T-helper 1 cell (primary cell): ENCODE measurements around the gene SDK1.
"Not testable (repeated sequence)": the region's sequence is repeated elsewhere in the genome, so short reads cannot be mapped to it uniquely, and the experiment has no call there.

Source experiments
- DNase-seq, 5 donors: peaks; one replicate each; pipeline ENCODE4 v3.0.0-alpha.2; 2012 to 2020

The SDK1 gene

DNA sequence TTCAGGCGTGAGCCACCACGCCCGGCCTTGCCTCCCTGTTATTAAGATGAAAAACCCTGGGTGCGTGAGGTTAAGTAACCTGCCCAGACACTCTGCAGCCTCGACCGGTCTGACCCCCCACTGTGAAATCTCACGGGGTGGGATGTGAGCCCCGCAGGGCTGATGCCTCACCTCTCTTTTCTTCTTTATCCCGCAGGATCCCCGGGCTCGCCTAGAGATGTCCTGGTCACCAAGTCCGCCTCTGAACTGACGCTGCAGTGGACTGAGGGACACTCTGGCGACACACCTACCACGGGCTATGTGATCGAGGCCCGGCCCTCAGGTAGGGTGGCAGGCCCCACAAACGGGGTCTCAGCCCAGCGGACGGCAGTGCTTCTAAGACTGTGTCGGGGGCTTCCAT is 920.0 kb downstream of the SDK1 start:
- DNase-seq: no peak

DNA sequence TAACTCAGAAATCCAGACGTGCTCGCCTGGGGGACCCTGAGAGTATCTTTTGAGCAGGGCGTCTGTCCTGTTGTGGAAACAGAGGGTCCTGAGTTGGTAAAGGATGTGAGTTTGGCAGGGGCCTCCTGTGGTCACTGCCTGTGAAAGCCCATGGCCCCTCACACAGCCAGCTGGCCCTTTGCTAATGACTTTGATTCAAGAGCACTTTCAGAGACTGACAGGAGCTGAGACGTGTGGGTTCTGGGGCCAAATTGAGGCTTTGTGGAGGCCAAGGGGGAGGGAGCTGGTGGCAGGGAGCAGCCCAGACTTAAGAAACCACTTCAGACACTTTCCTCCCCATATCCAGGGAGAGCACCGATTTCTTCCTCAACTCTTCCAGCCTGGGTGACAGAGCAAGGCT is 921.6 kb downstream of the SDK1 start:
- no peak for DNase-seq

DNA sequence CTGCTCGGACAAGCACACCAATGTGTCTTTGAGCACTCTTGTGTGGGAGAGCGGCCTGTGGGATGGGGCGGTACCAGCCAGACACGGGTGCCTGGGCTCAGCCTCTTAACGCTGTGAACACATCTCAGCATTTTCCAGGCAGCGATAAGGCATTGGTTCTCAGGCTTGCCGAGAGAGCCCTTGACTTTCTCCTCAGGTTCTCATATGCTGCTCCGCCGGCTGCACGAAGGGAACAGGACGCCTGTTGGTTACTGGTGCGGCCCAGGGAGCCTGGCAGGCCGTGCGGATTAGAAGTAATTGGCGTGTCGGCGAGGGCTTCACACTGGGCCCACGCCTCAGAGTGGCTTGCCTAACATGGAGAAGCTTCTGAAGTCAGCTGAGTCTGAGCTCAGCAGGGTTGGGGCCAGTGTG is 924.3 kb downstream of the SDK1 start:
- no peak for DNase-seq

DNA sequence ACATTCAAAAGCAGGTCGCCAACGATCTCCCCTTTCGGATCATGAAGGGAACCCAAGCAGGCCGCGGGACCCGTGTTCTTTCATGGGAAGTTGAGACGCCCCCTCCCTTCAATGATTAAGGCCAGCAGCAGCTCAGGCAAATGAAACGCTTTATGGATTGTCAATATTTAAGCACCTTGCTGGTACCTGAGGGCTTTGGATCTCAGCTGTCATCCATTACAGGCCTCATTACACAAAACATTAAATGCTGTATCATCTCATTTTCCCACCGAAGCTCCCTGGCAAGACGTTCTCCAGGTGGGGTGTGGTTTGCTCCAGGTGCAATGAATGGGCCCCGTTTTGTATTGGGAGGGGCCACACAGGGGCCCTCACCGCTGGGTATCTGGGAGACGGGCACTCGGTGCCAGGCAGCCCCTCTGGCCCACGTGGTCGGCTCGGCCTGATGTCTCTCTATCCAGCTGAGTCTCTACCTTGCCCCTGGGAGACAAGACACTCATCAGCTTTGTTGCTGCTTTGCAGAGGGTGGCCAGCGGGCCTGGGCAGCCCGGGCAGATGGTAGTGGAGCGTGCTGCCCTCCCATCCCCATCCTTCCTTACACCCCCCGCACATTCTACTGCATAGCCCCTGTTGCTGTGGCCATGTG is 925.0 kb downstream of the SDK1 start:
- DNase-seq: no peak

DNA sequence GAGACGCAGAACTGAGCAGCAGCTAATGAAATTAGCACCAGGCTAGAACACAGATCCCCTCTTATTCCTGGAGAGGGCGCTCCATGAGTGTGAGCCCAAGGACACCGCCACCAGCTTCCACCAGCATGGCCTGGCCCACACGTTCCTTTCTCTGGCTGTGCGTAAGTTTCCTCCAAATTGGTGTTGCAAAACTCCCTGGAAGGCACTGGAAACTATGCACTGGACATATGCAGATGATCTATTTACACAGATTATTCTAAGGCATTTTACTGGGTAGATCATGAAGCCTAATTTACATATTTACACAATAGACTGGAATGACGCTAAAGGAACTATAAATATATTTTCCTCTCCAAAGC is 925.5 kb downstream of the SDK1 start:
- no peak for DNase-seq

DNA sequence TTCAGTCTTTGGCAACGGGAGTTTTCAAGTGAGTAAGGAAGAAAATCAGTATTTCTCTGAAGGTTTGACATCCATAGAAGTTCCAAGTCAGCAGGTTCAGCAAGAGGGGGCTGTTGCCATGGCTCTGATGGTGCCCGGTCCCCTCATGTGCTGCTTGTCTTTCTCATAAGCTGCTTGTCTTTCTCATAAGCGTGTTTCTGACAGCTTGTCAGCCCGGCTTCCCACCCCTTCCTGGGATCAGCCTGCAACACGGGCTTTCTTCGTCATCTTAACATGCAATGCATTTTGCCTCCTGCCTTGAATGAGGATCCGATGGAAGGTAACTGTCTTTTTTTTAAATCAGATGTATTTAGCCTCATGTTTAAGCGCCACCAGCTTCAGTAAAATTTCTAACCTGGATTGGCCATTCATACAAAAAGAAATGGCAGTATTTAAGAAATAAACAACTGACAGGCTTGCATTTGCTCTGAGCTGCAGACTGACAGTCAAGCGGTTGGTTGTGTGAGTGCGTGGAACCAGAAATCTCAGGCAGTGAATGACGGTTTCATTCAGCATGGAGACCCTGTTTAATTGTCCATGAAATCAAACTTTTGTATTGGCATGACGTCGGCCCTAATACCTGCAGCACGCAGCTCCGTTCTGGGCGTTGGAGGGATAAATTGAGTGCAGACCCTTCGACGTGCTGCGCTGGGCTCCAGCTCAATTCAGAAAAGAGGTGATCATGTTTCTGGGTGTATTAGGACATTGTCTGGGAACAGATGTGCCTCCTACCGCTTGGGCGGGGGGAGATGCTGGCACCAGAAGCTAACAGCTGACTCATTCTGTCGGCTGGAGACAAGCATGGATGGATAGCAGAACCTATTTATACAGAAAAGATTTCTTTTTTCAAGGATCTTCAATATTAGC is 926.3 kb downstream of the SDK1 start:
- no peak for DNase-seq

DNA sequence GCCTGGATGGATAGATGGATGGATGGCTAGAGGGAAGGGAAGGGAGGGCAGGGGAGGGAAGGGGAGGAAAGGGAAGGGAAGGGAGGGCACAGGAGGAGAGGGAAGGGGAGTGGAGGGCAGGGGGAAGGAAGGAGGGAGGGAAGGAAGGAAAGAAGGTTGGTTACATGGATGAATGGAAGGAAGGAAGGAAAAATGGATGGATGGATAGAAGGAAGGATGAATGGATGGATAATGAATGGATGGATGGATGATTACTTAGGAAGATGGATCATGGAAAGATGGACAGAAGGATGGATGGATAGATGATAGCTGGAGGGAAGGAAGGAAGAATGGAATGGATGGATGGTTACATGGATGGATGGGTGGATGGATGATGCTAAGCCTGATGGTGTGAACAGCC is 929.3 kb downstream of the SDK1 start:
- DNase-seq: no peak

DNA sequence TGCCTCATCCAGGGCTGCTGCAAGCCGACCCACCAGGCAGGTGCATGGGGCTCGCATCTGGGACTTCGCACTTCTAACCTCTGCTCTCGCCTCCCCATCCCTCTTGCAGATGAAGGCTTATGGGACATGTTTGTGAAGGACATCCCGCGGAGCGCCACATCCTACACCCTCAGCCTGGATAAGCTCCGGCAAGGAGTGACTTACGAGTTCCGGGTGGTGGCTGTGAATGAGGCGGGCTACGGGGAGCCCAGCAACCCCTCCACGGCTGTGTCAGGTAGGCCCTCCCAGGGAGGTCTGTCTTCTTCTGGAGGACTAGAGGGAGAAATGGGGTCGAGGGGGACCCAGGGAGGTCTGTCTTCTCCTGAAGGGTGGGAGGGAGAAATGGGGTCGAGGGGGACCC is 932.1 kb downstream of the SDK1 start:
- DNase-seq: no peak

DNA sequence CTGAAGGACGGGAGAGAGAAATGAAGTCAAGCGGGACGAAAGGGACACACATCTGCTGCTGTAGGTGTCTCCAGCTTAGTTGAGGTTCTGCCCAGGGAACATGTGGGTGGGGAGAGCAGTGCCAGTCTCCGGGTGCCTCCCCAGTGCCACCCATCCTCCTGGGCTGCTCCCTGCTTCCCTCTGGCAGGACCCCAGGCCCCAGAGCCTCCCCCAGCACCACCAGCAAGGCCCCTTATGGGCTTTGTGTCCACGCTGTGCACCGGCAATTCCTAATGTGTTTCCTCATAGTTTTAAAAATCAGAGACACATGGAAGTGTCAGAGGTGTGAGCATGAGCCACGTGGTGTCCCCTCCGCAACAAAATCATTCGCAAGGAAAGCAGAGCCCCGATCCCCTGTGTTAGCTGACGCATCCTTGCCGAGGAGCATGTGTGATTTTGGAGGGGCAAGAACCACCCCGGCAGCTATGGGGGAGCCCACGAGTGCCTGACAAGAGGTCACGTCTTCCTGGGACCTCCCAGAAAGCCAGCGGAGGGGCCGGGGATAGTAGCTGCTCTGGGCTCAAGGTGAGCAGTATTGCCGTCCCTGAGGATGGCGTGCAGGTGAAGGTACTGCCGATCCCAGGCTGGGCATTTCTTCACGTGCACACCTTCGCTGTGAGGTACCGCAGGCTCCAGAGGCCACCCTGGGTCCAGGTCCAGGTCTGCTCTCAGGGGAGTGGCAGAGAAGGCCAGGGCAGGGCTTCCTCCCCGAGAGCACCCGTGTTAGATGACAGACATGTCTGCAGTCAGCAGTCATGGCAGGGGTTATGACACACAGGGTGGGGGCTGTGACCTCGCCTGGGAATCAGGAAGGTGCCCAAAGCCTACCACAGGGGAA is 932.8 kb downstream of the SDK1 start:
- DNase-seq: no peak

DNA sequence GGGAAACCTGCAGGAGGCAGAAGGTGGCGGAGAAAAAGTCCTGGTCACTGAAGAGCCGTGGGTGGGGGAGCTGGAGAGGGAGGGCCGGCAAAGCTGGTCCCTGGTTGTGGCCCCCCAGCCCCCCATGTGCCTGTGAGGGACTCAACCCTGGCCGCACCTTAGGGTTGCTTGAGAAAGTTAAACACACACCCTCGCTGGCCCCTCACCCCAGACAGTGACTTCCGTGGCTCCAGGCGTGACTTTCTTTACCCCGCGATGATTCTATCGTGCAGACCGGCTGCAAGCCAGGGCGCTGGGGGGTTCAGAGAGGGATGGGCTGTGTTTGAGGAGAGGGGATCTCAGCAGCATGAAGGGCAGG is 933.4 kb downstream of the SDK1 start:
- no peak for DNase-seq

DNA sequence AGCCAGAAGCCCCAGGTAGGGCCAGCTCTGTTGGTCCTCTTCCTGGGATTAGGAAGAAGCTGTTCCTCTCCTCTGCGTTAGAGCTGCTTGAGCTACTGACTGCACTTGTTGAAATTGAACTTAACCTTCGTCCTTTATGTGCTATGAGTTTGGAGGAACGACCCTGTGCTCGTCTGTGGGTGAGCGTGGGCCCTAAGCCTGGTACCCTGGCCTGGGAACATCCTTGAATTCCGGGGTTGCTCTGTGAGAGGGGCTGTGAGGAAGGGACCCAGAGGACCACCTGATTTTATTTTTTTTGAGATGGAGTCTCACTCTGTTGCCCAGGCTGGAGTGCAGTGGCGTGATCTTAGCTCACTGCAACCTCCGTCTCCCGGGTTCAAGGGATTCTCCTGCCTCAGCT is 933.8 kb downstream of the SDK1 start:
- no peak for DNase-seq

DNA sequence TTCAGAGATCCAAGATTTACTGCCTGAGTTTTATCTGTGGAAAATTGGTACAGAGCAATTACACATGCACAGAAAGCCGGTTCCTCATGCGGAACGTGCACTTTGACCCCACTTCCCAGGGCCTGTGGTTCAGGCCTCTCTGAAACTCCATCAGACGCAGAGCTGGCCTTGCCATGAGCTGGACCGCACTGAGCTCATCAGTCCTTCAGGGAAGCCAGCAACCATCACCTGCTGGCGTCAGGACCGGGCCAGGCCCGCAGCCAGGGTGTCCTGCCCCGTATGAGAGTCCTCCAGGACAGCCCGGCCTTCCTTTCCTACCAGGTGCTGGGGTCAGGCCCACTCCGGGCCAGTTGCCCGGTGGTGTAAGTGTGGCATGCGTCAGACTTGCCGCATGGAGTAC is 934.5 kb downstream of the SDK1 start:
- DNase-seq: no peak

DNA sequence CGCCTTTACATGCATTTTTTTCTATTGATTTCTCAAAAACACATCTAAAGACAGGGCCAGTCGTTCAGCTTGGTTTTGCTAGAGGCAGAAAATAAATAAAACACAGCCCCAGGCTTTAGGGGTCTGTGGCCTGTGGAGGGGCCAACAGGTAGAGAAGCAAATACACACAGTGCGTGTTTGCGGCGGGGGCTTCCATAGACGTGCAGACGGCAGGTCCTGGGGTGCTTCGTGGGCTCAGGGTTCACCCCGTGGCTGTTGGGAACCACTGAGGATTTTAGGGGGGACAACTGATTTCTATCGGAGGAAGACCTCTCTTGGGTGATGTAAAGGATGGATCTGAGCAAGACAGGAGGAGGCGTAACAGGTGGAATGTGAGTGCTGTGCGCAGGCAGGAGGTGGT is 935.3 kb downstream of the SDK1 start:
- no peak for DNase-seq

DNA sequence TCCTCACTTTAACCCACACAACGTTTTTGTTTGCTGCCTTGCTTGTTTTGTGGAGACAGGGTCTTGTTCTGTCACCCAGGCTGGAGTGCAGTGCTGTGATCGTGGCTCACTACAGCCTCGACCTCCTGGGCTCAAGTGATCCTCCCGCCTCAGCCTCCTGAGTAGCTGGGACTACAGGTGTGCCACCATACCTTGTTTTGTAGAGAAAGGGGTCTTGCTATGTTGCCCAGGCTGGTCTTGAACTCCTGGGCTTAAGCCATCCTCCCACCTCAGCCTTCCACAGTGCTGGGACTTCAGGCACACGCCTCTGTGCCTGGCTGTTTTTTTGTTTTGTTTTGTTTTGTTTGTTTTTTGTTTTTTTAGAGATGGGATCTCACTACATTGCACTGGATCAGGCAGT is 935.8 kb downstream of the SDK1 start:
- not testable (repeated sequence) for DNase-seq

DNA sequence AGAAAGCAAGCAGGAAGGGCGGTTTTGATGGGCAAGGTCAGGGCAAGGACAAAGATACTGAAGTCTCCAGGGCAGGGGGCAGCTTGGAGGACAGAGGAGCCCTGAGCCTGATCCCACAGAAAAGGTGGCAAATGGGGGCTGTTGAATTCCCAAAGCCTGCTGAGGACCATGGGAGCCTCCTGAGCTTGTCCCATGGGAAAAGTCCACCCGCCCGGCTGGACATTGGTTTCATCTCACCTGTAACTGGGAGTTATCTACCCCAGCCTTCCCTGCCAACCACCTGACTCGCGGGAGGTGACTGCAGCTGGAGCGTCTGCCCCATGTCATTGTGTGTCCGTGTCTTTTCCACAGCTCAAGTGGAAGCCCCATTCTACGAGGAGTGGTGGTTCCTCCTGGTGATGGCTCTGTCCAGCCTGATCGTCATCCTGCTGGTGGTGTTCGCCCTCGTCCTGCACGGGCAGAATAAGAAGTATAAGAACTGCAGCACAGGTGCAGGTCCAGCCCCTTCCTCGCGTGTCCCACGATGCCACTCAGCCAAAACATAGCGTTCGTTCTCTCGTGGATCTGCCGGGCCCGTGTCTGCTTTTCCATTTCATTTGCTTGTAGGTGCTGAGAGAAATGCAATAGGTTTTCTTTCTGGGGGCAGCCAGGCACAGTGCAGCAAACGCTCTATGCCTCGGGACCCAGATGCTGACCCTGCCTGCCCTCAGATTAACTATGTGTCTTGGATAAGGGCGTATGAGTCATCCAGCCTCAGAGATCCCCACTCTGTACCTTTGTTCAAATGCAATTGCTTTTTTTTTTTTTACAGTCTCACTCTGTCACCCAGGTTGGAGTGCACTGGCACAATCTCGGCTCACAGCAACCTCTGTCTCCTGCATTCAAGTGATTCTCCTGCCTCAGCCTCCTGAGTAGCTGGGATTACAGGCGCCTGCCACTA is 936.5 kb downstream of the SDK1 start:
- no peak for DNase-seq

DNA sequence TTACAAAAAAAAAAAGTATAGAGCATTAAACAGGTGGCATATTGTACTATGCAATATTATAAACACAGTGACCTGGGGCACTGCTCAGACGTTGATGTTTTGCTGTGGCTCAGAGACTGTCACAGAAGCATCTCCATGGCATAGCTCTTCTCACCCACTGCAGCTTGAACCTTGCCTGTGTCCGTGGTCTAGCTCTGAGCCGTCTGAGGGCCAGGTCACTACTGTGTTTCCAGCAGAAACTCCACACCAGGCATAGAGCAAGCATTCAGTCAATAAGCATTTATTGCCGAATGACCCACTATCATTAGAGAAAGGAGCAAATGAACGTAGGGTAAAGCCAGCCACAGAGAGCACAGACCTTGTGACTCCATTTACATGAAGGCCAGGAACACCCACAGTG is 937.8 kb downstream of the SDK1 start:
- no peak for DNase-seq

DNA sequence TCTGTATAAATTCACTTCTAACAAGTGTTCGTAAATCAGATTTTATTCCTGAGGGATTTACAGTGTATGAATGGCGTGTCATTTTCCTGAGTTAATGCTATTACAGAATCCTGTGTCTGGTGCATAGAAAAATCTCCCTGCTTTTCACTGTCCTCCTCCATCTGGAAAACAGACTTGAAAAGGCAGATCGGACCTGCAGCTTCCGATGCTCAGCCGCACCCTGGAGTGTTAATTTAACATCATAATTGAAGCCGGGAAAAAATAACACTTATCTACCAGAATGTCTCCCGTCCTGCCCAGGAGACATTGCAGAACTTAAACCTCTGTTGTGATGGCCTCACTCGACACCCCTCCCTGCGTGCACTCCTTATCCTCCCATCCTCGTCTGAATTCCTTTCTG is 939.0 kb downstream of the SDK1 start:
- no peak for DNase-seq

DNA sequence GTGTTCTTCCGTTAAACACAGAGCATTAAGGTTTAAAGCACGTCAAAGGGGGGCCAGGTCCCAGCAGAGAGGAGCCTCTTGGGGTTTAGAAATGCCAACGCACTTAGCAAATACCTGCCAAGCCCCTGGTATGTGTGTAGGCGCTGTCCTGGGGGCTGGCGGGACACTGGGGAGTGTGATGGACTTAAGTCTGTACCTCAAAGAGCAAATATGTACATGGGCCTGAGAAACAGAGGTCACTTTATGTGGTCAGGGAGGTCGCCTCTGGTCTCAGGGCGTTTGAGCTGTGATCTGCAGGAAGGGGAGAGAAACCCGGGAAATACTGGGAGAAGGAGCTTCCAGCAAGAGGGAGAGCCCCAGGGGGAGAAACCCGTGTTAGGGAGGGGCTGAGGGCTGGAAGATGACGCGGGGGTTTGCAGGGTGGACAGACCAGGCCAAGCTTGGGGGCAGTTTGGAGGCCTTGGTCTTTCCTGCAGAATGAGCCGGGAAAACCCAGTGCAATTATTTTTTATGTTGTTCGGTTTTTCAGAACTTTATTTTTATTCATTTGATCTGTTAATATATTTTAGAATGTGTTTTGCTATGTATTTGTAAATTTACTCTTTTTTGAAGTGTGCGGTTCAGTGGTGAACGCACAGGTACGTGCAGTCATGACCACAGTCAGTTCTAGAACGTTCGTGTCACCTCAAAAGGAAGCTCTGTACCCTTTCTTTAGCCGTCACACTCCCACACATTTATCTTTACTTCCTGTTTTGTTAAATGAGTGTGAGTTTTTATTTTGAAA is 939.7 kb downstream of the SDK1 start:
- no peak for DNase-seq

DNA sequence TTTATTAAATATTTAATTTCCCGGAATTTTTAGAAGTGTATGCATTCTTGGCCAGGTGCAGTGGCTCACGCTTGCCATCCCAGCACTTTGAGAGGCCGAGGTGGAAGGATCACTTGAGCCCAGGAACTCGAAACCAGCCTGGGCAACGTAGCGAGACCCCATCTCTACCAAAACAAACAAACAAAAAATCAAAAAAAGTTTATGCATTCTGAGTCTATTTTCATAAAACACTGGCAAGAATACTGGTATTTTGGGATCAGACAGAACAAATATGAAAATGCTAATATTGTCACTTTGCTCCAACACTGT is 940.2 kb downstream of the SDK1 start:
- DNase-seq: no peak

DNA sequence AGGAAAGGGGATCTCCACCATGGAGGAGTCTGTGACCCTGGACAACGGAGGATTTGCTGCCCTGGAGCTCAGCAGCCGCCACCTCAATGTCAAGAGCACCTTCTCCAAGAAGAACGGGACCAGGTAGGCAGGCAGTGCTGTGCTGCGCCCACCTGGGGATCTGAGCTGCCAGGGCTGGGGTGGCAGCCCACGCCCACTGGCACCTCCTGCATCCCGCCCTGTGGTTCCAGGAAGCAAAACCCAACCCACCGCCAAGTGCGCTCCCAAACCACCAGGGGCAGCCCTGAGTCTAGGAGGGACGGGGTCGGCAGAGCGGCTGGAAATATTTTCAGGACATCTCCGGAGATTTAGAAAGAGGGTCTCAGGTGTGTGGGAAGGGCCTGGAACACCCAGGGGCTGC is 940.7 kb downstream of the SDK1 start:
- DNase-seq: no peak

DNA sequence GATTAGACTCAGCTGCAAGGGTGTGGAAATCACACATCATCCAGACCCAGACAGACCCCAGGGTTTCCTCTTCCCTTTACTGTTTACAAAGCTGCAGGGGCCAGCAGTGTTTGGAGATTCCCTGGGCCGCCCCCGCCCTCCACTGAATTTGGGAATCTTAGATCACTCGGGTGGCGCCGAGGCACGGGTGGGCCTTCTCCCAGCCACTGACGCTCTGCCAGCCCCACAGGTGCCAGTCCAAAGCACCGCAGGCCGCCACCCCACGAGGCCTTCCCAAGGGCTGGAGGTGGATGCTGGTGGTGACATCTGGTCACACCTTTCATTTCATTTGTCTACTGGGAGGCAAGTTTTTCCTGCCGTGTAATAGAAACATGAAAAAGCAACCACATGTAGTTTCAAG is 941.7 kb downstream of the SDK1 start:
- DNase-seq: no peak

DNA sequence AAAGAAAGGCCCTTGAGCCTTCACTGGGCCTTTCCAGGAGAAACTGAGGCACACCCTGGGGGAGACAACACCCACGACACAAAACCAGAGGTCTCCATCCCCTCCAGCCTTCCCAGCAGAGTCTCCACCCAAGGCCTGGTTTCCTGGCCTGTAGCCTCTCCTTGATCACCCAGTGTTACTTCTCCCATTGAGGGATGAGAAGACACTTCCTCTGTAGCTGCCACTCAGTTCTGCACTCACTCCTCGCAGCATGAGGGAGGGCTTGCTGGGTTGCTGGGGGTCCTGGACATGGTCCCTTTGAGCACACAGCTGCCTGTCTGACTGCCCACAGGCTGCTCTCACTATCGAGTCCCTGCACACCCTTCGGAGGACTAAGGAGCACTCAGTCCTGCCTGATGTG is 943.0 kb downstream of the SDK1 start:
- no peak for DNase-seq
